ENCODE data around the gene PCDH15. TPM values are rescaled to one million over a fixed set of nuclear protein-coding genes. Genes with fewer than 3 reads are reported as not detected.

The PCDH15 gene
- total and polyA plus RNA-seq, 12 donors, result 1.9 to 34.2 (median 10.2) TPM

DNA sequence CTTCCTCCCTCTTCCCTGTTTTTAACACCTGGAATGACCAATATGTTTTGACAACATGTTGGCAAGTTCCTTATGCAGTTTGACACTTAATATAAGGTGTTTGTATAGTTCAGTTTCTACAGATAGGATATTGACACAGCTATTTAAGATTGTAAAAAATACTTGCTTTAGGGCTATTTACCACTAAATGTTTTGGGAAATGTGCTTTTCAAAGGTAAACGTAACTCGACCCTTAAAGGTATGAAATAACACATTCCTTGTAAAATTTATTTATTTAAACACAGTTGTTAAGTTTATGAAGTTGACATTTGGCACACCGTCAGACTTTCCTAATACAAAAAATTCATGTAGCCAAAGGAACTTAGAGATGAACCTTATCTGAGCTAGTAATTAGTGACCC is 817.6 kb downstream of the PCDH15 start:
- H3K36me3 ChIP-seq (replicated peaks in 1 of 2), result no peaks in the 10 kb centered on the region
- no peak for DNase-seq

DNA sequence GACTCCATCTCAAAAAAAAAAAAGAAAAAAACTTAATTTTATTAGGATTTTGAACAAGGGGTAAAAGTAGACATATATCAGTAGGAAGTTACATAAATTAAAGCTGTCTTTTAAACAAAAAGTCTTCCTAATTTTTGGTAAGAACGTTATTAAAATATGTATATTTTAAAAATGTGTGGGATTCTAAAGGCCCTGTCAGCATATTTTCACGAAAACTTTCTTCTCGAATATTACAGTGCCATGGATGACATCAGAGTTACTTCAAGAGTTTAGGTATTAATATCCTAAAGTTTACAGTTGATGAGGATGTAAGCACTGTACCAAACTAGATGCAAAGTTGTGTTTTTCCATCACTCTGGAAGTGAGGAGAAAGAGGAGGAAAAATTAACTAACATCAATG is 820.8 kb downstream of the PCDH15 start:
- no peak overlapping the region for H3K4me3 ChIP-seq
- no peaks in the 10 kb centered on the region for H3K4me1 ChIP-seq (replicated peaks in 1 of 2)
- no peak for DNase-seq
- no peaks in the 10 kb centered on the region for H3K36me3 ChIP-seq (replicated peaks in 1 of 2)
- 73 to 91% (median 88%) methylated on average over 3 of the region's 3 CpGs for WGBS, 4 donors
- H3K9me3 ChIP-seq (replicated peaks in 1 of 3), result no peaks in the 10 kb centered on the region
- no peak overlapping the region for H3K27ac ChIP-seq
- TF ChIP-seq, protein P1, sequence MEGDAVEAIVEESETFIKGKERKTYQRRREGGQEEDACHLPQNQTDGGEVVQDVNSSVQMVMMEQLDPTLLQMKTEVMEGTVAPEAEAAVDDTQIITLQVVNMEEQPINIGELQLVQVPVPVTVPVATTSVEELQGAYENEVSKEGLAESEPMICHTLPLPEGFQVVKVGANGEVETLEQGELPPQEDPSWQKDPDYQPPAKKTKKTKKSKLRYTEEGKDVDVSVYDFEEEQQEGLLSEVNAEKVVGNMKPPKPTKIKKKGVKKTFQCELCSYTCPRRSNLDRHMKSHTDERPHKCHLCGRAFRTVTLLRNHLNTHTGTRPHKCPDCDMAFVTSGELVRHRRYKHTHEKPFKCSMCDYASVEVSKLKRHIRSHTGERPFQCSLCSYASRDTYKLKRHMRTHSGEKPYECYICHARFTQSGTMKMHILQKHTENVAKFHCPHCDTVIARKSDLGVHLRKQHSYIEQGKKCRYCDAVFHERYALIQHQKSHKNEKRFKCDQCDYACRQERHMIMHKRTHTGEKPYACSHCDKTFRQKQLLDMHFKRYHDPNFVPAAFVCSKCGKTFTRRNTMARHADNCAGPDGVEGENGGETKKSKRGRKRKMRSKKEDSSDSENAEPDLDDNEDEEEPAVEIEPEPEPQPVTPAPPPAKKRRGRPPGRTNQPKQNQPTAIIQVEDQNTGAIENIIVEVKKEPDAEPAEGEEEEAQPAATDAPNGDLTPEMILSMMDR (IDR thresholded peaks at IDR 0.05), result no peak
- TF ChIP-seq POLR2A (IDR thresholded peaks at IDR 0.05), result no peak
- intact Hi-C loops (cut with DNase I), result no loop called here
- H3K27me3 ChIP-seq, result no peaks in the 10 kb centered on the region

More for the DNA sequence above, 817.6 kb downstream of the PCDH15 start:
- H3K27ac ChIP-seq, result no peak overlapping the region
- TF ChIP-seq, protein P1 (IDR thresholded peaks at IDR 0.05), result no peak
- no peak for TF ChIP-seq POLR2A (IDR thresholded peaks at IDR 0.05)
- no peak overlapping the region for H3K4me3 ChIP-seq
- 73 to 78% (median 76%) methylated on average over 3 of the region's 3 CpGs for WGBS, 4 donors
- intact Hi-C loops (cut with DNase I), result no loop called here
- no peaks in the 10 kb centered on the region for H3K27me3 ChIP-seq
- H3K4me1 ChIP-seq (replicated peaks in 1 of 2), result no peaks in the 10 kb centered on the region
- H3K9me3 ChIP-seq (replicated peaks in 1 of 3), result no peaks in the 10 kb centered on the region

DNA sequence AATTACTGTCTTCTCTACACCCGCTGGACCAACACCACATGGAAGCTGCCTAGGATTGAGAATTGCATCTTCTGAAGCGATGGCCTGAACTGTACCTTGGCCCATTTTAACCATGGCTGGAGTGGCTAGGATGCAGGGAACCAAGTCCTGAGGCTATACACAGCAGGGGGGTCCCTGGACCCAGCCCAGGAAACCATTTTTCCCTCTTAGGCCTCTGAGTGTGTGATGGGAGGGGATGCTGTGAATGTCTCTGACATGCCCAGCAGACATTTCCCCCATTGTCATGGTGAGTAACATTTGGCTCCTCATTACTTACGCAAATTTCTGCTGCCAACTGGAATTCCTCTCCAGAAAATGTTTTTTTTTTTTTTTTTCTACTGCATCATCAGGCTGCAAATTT is 822.7 kb downstream of the PCDH15 start:
- H3K9me3 ChIP-seq (replicated peaks in 1 of 3), result no peaks in the 10 kb centered on the region
- no peak for DNase-seq

DNA sequence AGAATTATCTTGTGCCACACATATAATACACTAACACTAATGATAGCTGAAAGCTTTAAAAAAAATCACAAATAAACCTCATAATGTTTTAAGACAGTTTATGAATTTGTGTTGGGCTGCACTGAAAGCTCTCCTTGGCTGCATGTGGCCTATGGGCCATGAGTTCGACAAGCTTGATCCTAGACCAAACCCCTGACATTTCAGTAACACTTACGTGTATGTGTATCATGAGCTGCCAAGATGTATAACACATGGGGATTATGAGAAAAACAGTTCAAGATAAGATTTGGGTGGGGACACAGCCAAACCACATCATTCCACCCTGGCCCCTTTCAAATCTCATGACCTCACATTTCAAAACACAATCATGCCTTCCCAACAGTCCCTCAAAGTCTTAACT is 823.8 kb downstream of the PCDH15 start:
- WGBS, 4 donors, result 85 to 91% (median 86%) methylated on average over 2 of the region's 2 CpGs
- Histone ChIP-seq H3K4me3 (no peak overlapping the region), H3K9me3 (replicated peaks in 1 of 3) (no peaks in the 10 kb centered on the region), H3K36me3 (replicated peaks in 1 of 2) (no peaks in the 10 kb centered on the region), H3K4me1 (replicated peaks in 1 of 2) (no peaks in the 10 kb centered on the region), H3K27me3 (no peaks in the 10 kb centered on the region), H3K27ac (no peak overlapping the region)
- TF ChIP-seq, protein P1 (IDR thresholded peaks at IDR 0.05), result no peak
- no peak for TF ChIP-seq POLR2A (IDR thresholded peaks at IDR 0.05)
- DNase-seq, result no peak
- intact Hi-C loops (cut with DNase I), result no loop called here

More for the DNA sequence above, 822.7 kb downstream of the PCDH15 start:
- Histone ChIP-seq H3K27me3 (no peaks in the 10 kb centered on the region), H3K36me3 (replicated peaks in 1 of 2) (no peaks in the 10 kb centered on the region), H3K4me3 (no peak overlapping the region), H3K4me1 (replicated peaks in 1 of 2) (no peaks in the 10 kb centered on the region), H3K27ac (no peak overlapping the region)
- intact Hi-C loops (cut with DNase I), result no loop called here
- WGBS, 4 donors, result 83 to 92% (median 90%) methylated on average over 3 of the region's 3 CpGs
- TF ChIP-seq, protein P1 (IDR thresholded peaks at IDR 0.05), result no peak
- TF ChIP-seq POLR2A (IDR thresholded peaks at IDR 0.05), result no peak
